Measurements from ENCODE around the gene ITGB2.
"Not testable (repeated sequence)": the region's sequence is repeated elsewhere in the genome, so short reads cannot be mapped to it uniquely, and the experiment has no call there.

ITGB2 gene

GRCh38 chr21:44879238-44879637 is 41.5 kb downstream of the ITGB2 start:
- DNase-seq = not testable (repeated sequence)

GRCh38 chr21:44878053-44878982 is 42.4 kb downstream of the ITGB2 start:
- DNase-seq = no peak

- no peak for DNase-seq
Observed at GRCh38 chr21:44876849-44877575, 43.7 kb downstream of the ITGB2 start.

- DNase-seq = no peak
Observed at GRCh38 chr21:44875316-44875700, 45.4 kb downstream of the ITGB2 start.

- peak; percentile 32 for DNase-seq
Observed at GRCh38 chr21:44874497-44875315, 46.0 kb downstream of the ITGB2 start.

GRCh38 chr21:44874240-44874496 is 46.5 kb downstream of the ITGB2 start:
- no peak for DNase-seq

GRCh38 chr21:44873356-44874239 is 47.1 kb downstream of the ITGB2 start, which contains the start of gene PTTG1IP:
PTTG1IP (minus strand) TSS chr21:44873690; CDS start chr21:44873616, 74 bp downstream.
- DNase-seq = peak; percentile 99

GRCh38 chr21:44872649-44873355 is 47.9 kb downstream of the ITGB2 start:
- DNase-seq = no peak

- no peak for DNase-seq
Observed at GRCh38 chr21:44872323-44872648, 48.4 kb downstream of the ITGB2 start.

- no peak for DNase-seq
Observed at GRCh38 chr21:44871576-44872269, 49.0 kb downstream of the ITGB2 start.

GRCh38 chr21:44870748-44871495 is 49.8 kb downstream of the ITGB2 start:
- no peak for DNase-seq

GRCh38 chr21:44869781-44870747 is 50.6 kb downstream of the ITGB2 start:
- DNase-seq = no peak

GRCh38 chr21:44868707-44869106 is 52.0 kb downstream of the ITGB2 start:
- no peak for DNase-seq

- no peak for DNase-seq
Observed at GRCh38 chr21:44867999-44868700, 52.5 kb downstream of the ITGB2 start.

- no peak for DNase-seq
Observed at GRCh38 chr21:44867464-44867863, 53.2 kb downstream of the ITGB2 start.

- DNase-seq = no peak
Observed at GRCh38 chr21:44866780-44867179, 53.9 kb downstream of the ITGB2 start.

GRCh38 chr21:44865561-44866280 is 55.0 kb downstream of the ITGB2 start:
- DNase-seq = no peak
